SK-N-SH treated with all-trans-retinoic acid at 6 μM for 48 hours (cell line): ENCODE results near the gene ST6GALNAC3.

ENCODE experiments used
- ATAC-seq: fragments of 200-7000 bp; cut with Tn5 transposase; 3 replicates; pipeline ENCODE4 v1.9.1; 2020; ENCODE audit warnings: mild to moderate bottlenecking, moderate library complexity
- CSDC2 ChIP-seq: fragments of 250-450 bp; sonication (Bioruptor Pico); IDR thresholded peaks from 2 replicates; pipeline ENCODE4 v1.5.0; 2020; ENCODE audit warnings: mild to moderate bottlenecking, moderate library complexity
- ESRRG ChIP-seq: fragments of 250-450 bp; sonication (Bioruptor Pico); IDR thresholded peaks from 2 replicates; pipeline ENCODE4 v1.6.1; 2021; ENCODE audit warnings: mild to moderate bottlenecking
- GLIS3 ChIP-seq: fragments of 250-450 bp; sonication (Bioruptor Pico); IDR thresholded peaks from 2 replicates; pipeline ENCODE4 v1.5.0; 2020; ENCODE audit warnings: mild to moderate bottlenecking, moderate library complexity
- ISL1 ChIP-seq: fragments of 250-450 bp; sonication (Bioruptor Pico); IDR thresholded peaks from 2 replicates; pipeline ENCODE4 v2.1.2; 2022; ENCODE audit warnings: mild to moderate bottlenecking, moderate library complexity
- OSR1 ChIP-seq: fragments of 250-450 bp; sonication (Bioruptor Pico); IDR thresholded peaks from 2 replicates; pipeline ENCODE4 v1.8.0; 2022; ENCODE audit warnings: moderate library complexity, mild to moderate bottlenecking, inconsistent platforms
- PPARA ChIP-seq: fragments of 250-450 bp; sonication (Bioruptor Pico); IDR thresholded peaks from 2 replicates; pipeline ENCODE4 v1.5.0; 2020; ENCODE audit warnings: mild to moderate bottlenecking, borderline replicate concordance
- SNAI2 ChIP-seq: fragments of 250-450 bp; sonication (Bioruptor Pico); IDR thresholded peaks from 2 replicates; pipeline ENCODE4 v1.5.0; 2020; ENCODE audit warnings: mild to moderate bottlenecking, moderate library complexity
- TCF4 ChIP-seq: fragments of 250-450 bp; sonication (Bioruptor Pico); IDR thresholded peaks from 2 replicates; pipeline ENCODE4 v1.8.0; 2021; ENCODE audit warnings: mild to moderate bottlenecking, moderate library complexity, borderline replicate concordance
- TOX ChIP-seq: fragments of 250-450 bp; sonication (Bioruptor Pico); IDR thresholded peaks from 2 replicates; pipeline ENCODE4 v1.8.0; 2021; ENCODE audit warnings: mild to moderate bottlenecking, moderate library complexity, borderline replicate concordance
- TSHZ2 ChIP-seq: fragments of 250-450 bp; sonication (Bioruptor Pico); IDR thresholded peaks from 2 replicates; pipeline ENCODE4 v1.5.0; 2020; ENCODE audit warnings: mild to moderate bottlenecking, moderate library complexity
- ZC3H10 ChIP-seq: fragments of 250-450 bp; sonication (Bioruptor Pico); IDR thresholded peaks from 2 replicates; pipeline ENCODE4 v1.5.1; 2021; ENCODE audit warnings: mild to moderate bottlenecking, moderate library complexity
- ZFP3 ChIP-seq: fragments of 250-450 bp; sonication (Bioruptor Pico); IDR thresholded peaks from 2 replicates; pipeline ENCODE4 v1.5.0; 2020; ENCODE audit warnings: mild to moderate bottlenecking, moderate library complexity
- ZFP30 ChIP-seq: fragments of 450-650 bp; formaldehyde crosslinking; IDR thresholded peaks from 2 replicates; pipeline ENCODE4 v1.5.0; 2022; ENCODE audit warnings: mild to moderate bottlenecking, moderate library complexity
- ZNF565 ChIP-seq: fragments of 450-650 bp; formaldehyde crosslinking; conservative IDR thresholded peaks from 2 replicates; pipeline ENCODE4 v1.5.0; 2020; ENCODE audit warnings: low read depth, mild to moderate bottlenecking, moderate library complexity
- ZNF70 ChIP-seq: fragments of 450-650 bp; formaldehyde crosslinking; IDR thresholded peaks from 2 replicates; pipeline ENCODE4 v1.5.0; 2020; ENCODE audit warnings: mild to moderate bottlenecking, moderate library complexity
- TF ChIP-seq, protein P1 (sequence below): fragments of 250-450 bp; sonication (Bioruptor Pico); IDR thresholded peaks from 2 replicates; pipeline ENCODE4 v1.8.0; 2020; ENCODE audit warnings: mild to moderate bottlenecking, moderate library complexity, borderline replicate concordance
- TF ChIP-seq, protein P2 (sequence below): fragments of 250-450 bp; sonication (Bioruptor Pico); IDR thresholded peaks from 2 replicates; pipeline ENCODE4 v1.8.0; 2021; ENCODE audit warnings: low read depth, mild to moderate bottlenecking, moderate library complexity, borderline replicate concordance
- TF ChIP-seq, protein P3 (sequence below): fragments of 250-450 bp; sonication (Bioruptor Pico); IDR thresholded peaks from 2 replicates; pipeline ENCODE4 v1.5.1; 2020; ENCODE audit warnings: low read depth, mild to moderate bottlenecking, moderate library complexity

Gene ST6GALNAC3

GRCh38 chr1:76471536-76471935 is 397.0 kb downstream of the ST6GALNAC3 start:
- ATAC-seq = no peak
- TF ChIP-seq ZNF70 (CRISPR knock-in tag) (no peak), CSDC2 (CRISPR knock-in tag) (no peak), GLIS3 (CRISPR knock-in tag) (no peak), TOX (CRISPR knock-in tag) (no peak)
- TF ChIP-seq, protein P1, sequence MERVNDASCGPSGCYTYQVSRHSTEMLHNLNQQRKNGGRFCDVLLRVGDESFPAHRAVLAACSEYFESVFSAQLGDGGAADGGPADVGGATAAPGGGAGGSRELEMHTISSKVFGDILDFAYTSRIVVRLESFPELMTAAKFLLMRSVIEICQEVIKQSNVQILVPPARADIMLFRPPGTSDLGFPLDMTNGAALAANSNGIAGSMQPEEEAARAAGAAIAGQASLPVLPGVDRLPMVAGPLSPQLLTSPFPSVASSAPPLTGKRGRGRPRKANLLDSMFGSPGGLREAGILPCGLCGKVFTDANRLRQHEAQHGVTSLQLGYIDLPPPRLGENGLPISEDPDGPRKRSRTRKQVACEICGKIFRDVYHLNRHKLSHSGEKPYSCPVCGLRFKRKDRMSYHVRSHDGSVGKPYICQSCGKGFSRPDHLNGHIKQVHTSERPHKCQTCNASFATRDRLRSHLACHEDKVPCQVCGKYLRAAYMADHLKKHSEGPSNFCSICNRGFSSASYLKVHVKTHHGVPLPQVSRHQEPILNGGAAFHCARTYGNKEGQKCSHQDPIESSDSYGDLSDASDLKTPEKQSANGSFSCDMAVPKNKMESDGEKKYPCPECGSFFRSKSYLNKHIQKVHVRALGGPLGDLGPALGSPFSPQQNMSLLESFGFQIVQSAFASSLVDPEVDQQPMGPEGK (CRISPR knock-in tag) = no peak

DNA sequence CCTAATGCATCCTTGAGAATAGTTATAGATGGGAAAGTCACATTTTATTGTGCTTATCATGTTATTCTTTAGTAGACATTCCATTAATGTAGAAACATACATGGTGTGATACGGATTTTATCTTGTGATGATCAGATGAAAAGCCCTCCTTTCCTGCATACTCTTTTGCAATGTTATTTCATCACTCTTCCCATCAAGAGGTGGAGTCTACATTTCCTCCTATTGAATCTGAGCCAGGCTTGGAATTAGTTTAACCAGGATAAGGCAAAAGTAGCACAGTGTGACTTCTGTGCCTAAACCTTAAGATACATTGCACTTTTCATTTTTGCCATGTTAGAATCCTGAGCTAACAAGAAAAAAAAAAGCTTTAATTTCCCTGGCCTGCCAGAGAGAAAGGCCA is 399.0 kb downstream of the ST6GALNAC3 start:
- ATAC-seq = no peak

GRCh38 chr1:76474922-76475321 is 400.4 kb downstream of the ST6GALNAC3 start:
- no peak for TF ChIP-seq CSDC2 (CRISPR knock-in tag)
- TF ChIP-seq TSHZ2 (CRISPR knock-in tag) = no peak
- no peak for TF ChIP-seq ZNF70 (CRISPR knock-in tag)
- no peak for TF ChIP-seq GLIS3 (CRISPR knock-in tag)
- TF ChIP-seq ZNF565 = no peak
- TF ChIP-seq SNAI2 = no peak
- TF ChIP-seq ZFP3 = no peak
- no peak for TF ChIP-seq ZFP30 (CRISPR knock-in tag)
- no peak for TF ChIP-seq ESRRG (CRISPR knock-in tag)
- TF ChIP-seq ISL1 (CRISPR knock-in tag) = no peak
- ATAC-seq = no peak

More for the DNA sequence above, 399.0 kb downstream of the ST6GALNAC3 start:
- TF ChIP-seq OSR1 (CRISPR knock-in tag) = no peak
- TF ChIP-seq TSHZ2 (CRISPR knock-in tag) = no peak

DNA sequence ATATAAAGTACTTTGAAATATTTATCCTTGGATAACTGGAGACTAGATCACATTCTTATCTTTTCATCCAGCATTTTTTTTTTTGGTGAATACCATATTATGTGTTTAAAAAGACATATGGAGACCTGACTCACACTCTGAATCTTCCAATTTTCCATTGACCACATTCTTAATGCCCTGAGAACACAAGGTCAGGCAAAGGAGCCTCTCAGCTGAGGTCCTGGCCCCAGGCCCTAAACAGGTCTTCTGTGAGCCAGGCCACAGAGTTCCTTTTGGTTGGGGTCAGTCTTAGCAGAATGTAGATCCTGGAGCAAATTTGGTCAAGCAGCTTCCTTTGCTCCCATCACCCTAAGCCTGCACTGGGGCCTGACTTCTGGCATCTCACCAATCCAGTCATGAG is 402.6 kb downstream of the ST6GALNAC3 start:
- ATAC-seq = peak; percentile 28; the same call in 1 of the 3 replicates
- TF ChIP-seq TOX (CRISPR knock-in tag) (no peak), ZC3H10 (CRISPR knock-in tag) (no peak), TCF4 (CRISPR knock-in tag) (no peak), TSHZ2 (CRISPR knock-in tag) (no peak), PPARA (CRISPR knock-in tag) (no peak), ZFP30 (CRISPR knock-in tag) (no peak), ZNF70 (CRISPR knock-in tag) (no peak), CSDC2 (CRISPR knock-in tag) (no peak), GLIS3 (CRISPR knock-in tag) (no peak)
- TF ChIP-seq, protein P2, sequence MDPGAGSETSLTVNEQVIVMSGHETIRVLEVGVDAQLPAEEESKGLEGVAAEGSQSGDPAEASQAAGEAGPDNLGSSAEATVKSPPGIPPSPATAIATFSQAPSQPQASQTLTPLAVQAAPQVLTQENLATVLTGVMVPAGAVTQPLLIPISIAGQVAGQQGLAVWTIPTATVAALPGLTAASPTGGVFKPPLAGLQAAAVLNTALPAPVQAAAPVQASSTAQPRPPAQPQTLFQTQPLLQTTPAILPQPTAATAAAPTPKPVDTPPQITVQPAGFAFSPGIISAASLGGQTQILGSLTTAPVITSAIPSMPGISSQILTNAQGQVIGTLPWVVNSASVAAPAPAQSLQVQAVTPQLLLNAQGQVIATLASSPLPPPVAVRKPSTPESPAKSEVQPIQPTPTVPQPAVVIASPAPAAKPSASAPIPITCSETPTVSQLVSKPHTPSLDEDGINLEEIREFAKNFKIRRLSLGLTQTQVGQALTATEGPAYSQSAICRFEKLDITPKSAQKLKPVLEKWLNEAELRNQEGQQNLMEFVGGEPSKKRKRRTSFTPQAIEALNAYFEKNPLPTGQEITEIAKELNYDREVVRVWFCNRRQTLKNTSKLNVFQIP (CRISPR knock-in tag) = no peak
- TF ChIP-seq, protein P3, sequence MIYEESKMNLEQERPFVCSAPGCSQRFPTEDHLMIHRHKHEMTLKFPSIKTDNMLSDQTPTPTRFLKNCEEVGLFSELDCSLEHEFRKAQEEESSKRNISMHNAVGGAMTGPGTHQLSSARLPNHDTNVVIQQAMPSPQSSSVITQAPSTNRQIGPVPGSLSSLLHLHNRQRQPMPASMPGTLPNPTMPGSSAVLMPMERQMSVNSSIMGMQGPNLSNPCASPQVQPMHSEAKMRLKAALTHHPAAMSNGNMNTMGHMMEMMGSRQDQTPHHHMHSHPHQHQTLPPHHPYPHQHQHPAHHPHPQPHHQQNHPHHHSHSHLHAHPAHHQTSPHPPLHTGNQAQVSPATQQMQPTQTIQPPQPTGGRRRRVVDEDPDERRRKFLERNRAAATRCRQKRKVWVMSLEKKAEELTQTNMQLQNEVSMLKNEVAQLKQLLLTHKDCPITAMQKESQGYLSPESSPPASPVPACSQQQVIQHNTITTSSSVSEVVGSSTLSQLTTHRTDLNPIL (CRISPR knock-in tag) = no peak
